ENCODE measurements around the gene PLCB1.

- TF ChIP-seq, protein P1, sequence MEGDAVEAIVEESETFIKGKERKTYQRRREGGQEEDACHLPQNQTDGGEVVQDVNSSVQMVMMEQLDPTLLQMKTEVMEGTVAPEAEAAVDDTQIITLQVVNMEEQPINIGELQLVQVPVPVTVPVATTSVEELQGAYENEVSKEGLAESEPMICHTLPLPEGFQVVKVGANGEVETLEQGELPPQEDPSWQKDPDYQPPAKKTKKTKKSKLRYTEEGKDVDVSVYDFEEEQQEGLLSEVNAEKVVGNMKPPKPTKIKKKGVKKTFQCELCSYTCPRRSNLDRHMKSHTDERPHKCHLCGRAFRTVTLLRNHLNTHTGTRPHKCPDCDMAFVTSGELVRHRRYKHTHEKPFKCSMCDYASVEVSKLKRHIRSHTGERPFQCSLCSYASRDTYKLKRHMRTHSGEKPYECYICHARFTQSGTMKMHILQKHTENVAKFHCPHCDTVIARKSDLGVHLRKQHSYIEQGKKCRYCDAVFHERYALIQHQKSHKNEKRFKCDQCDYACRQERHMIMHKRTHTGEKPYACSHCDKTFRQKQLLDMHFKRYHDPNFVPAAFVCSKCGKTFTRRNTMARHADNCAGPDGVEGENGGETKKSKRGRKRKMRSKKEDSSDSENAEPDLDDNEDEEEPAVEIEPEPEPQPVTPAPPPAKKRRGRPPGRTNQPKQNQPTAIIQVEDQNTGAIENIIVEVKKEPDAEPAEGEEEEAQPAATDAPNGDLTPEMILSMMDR (IDR thresholded peaks at IDR 0.05; ENCODE audit: low read length): no peak
- no peak for TF ChIP-seq EZH2 (IDR thresholded peaks at IDR 0.05; ENCODE audit: borderline replicate concordance, low read length)
Observed at GRCh38 chr20:8903655-8904605, 771.9 kb downstream of the PLCB1 start.
